Spleen (tissue), 7 donors: Measurements from ENCODE around the gene ATXN7.

ENCODE experiments used
- POLR2A ChIP-seq, 3 donors: fragments of 450-650 bp; IDR thresholded peaks; one replicate each; pipeline ENCODE4 v1.5.1; 2017; ENCODE audit warnings: antibody characterized with exemption in 3 of 3, mild to moderate bottlenecking in 1 of 3
- POLR2AphosphoS5 ChIP-seq, 3 donors: sonication (generic); formaldehyde crosslinking; IDR thresholded peaks; one replicate each; pipeline ENCODE4 v1.5.1; 2017; ENCODE audit warnings: antibody characterized with exemption in 3 of 3
- TF ChIP-seq, protein P1 (sequence below), 11 experiments: fragments of 200-600 bp in 7 of 11; fragments of 450-650 bp in 4 of 11; sonication (generic) in 4 of 11; IDR thresholded peaks in 8 of 11; conservative IDR thresholded peaks in 3 of 11; 1 replicate in 7 of 11; 2 replicates in 4 of 11; pipeline versions ENCODE4 v1.4.0 to v1.8.0; 2016 to 2021; ENCODE audit warnings: antibody characterized with exemption in 11 of 11, inconsistent platforms in 4 of 11, mild to moderate bottlenecking in 1 of 11
- donor health status: DM: no; HTN: no; CAD: no; lungs with moderate emphysema.
- donor health status: DM: no; HTN: no; CAD: no.
- donor health status: DM: no; HTN: no; CAD: no.

GRCh38 chr3:63905731-63906620 lies 42.3 kb downstream of the ATXN7 start:
- TF ChIP-seq POLR2AphosphoS5 (IDR thresholded peaks at IDR 0.05) (no peak), POLR2A (IDR thresholded peaks at IDR 0.05) (no peak)
- TF ChIP-seq, protein P1, sequence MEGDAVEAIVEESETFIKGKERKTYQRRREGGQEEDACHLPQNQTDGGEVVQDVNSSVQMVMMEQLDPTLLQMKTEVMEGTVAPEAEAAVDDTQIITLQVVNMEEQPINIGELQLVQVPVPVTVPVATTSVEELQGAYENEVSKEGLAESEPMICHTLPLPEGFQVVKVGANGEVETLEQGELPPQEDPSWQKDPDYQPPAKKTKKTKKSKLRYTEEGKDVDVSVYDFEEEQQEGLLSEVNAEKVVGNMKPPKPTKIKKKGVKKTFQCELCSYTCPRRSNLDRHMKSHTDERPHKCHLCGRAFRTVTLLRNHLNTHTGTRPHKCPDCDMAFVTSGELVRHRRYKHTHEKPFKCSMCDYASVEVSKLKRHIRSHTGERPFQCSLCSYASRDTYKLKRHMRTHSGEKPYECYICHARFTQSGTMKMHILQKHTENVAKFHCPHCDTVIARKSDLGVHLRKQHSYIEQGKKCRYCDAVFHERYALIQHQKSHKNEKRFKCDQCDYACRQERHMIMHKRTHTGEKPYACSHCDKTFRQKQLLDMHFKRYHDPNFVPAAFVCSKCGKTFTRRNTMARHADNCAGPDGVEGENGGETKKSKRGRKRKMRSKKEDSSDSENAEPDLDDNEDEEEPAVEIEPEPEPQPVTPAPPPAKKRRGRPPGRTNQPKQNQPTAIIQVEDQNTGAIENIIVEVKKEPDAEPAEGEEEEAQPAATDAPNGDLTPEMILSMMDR (IDR thresholded peaks at IDR 0.05 in 8 of 11, conservative IDR thresholded peaks at IDR 0.05 in 3 of 11) = no peak
